DND-41 (cell line): ENCODE results near the gene ITIH1.

Experiments
- CTCF ChIP-seq: IDR thresholded peaks from 2 replicates; pipeline ENCODE4 v1.5.1; 2012; ENCODE audit warnings: borderline replicate concordance, low read length, moderate library complexity, mild to moderate bottlenecking; ENCODE audit not compliant: poor library complexity, severe bottlenecking; ENCODE audit errors: extremely low read depth
- EZH2 ChIP-seq: IDR thresholded peaks from 3 replicates; pipeline ENCODE4 v1.6.1; 2012; ENCODE audit warnings: borderline replicate concordance, low read depth, mild to moderate bottlenecking, moderate library complexity, low read length, inconsistent platforms; ENCODE audit not compliant: severe bottlenecking

- TF ChIP-seq CTCF (no peak), EZH2 (no peak)
Measured at GRCh38 chr3:52771702-52772101, 5.7 kb upstream of the ITIH1 start.
